GM12872 (cell line): Measurements from ENCODE around the gene ELF2.

Source experiments
- CTCF ChIP-seq: IDR thresholded peaks from 3 replicates; pipeline ENCODE4 v1.5.1; 2011; ENCODE audit warnings: low read depth, mild to moderate bottlenecking, low read length, moderate library complexity; ENCODE audit not compliant: insufficient read depth

The ELF2 gene

GRCh38 chr4:139164731-139165130, 12.3 kb downstream of the ELF2 start:
- TF ChIP-seq CTCF, result no peak

- TF ChIP-seq CTCF, result no peak
These were observed 13.2 kb downstream of the ELF2 start for GRCh38 chr4:139163806-139164206.

GRCh38 chr4:139154952-139155557, 22.0 kb downstream of the ELF2 start:
- TF ChIP-seq CTCF, result no peak

- no peak for TF ChIP-seq CTCF
These were observed 22.5 kb downstream of the ELF2 start for GRCh38 chr4:139154538-139154937.

- TF ChIP-seq CTCF, result no peak
These were observed 22.9 kb downstream of the ELF2 start for GRCh38 chr4:139154134-139154421.

GRCh38 chr4:139153411-139154133, 23.4 kb downstream of the ELF2 start:
- no peak for TF ChIP-seq CTCF

- no peak for TF ChIP-seq CTCF
These were observed 24.8 kb downstream of the ELF2 start for GRCh38 chr4:139152249-139152648.
